CD4-positive, alpha-beta T cell treated with Interleukin-12 subunit alpha and Interleukin-12 subunit beta, for 1 hour (primary cell): Measurements from ENCODE around the gene GET4.
"Not testable (repeated sequence)": the region's sequence is repeated elsewhere in the genome, so short reads cannot be mapped to it uniquely, and the experiment has no call there.

Experiments
- DNase-seq: peaks from one replicate; pipeline ENCODE4 v3.0.0-alpha.2; 2020

GET4 gene

DNA sequence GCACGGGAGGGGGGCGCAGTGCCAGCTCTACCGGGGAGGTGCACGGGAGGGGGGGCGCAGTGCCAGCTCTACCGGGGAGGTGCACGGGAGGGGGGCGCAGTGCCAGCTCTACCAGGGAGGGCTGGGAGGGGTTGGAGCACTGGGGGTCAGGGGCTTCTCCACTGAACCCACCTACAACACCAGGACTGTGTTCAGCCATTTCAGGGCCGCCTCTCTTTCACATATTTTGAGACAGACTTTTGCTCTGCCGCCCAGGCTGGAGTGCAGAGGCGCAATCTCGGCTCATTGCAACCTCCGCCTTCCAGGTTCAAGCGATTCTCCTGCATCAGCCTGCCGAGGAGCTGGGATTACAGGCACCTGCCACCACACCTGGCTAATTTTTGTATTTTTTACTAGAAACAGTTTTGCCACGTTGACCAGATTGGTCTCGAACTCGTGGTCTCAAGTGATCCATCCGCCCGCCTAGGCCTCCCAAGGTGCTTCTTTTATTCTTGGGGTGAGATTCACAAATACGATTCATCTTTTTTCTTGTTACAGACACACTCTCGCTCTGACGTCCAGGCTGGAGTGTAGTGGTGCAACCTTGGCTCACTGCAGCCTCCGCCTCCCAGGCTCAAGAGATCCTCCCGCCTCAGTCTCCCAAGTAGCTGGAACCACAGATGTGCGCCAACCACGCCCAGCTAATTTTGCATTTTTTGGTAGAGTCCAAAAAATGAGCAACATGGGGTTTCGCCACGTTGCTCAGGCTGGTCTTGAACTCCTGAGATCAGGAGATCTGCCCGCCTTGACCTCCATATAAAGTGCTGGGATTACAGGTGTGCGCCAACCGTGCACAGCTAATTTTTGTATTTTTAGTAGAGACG lies 41.1 kb downstream of the GET4 start:
- DNase-seq, result no peak

DNA sequence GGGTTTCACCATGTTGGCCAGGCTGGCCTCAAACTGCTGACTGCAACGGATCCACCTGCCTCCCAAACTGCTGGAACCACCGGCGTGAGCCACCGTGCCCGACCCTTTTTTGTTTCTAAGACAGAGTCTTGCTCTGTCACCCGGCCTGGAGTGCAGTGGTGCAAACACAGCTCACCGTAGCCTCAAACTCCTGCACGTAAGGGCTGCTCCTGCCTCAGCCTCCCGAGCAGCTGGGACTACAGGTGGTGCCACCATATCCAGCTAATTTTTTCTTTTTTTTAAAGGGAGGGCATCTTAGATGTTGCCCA lies 41.7 kb downstream of the GET4 start:
- DNase-seq, result no peak

DNA sequence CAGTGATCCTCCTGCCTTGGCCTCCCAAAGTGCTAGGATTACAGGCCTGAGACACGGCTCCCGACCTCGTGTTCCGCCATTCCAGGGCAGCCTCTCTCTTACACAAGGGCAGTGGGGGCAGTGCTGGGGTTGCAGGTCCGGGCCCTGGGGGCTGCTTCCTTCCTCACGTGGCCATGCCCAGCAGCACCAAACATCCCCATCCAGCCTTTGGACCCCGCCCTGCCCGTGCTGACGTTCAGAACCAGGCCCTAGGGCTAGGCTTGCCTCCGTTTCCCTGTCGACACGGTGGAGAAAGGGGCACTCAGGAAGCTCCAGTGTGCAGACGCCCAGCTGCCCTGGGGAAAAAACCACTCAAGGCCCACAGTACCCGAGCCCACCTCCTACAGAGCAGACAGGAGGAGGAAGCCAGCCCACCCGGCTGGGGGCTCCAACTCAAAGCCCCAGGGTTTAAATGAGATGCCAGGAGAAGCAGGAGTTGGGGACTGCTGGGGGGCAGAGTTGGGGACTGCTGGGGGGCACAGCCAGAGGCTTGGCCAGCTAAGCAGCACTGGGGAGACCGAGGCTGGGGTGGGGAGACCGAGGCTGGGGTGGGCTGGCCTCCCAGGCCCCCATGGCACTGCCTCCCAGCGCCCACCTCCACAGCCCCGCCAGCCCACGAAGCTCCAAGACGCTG lies 42.2 kb downstream of the GET4 start:
- DNase-seq, result no peak

DNA sequence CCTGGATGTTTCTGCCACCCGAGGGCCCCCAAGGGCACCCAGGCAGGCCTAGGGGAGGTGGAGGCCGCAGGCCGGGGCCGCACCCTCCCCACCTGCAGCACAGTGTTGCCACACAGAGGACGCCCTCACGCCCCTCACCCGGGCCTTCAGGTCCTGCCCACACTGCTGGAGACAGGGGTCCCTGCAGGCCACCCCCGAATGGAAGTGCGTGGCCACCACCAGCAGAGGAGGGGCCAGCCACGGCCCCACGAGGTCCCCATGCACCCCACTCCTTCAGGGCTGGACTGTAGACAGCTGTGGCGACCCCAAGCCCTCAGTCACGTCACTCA lies 42.7 kb downstream of the GET4 start:
- no peak for DNase-seq

DNA sequence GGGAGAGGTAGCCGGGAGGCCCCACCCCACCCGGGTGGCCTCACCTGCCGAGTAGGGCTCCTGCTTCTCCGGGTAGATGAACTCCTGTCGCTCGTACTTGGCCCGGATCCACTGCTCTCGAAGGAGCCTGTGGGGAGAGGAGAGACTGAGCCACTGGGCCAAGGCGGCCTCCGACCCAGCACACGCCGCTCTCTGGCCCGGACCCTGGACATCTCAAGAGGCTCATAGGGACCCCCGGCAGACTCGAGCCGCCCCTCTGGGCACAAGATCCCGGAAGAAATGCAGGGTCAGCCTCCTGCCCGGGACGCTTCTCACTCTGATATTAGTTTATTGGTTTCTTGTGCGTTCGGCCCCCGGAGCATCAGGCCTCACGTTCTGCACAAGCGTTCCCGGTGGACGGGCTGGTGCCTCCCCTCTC lies 43.6 kb downstream of the GET4 start:
- DNase-seq, result no peak

DNA sequence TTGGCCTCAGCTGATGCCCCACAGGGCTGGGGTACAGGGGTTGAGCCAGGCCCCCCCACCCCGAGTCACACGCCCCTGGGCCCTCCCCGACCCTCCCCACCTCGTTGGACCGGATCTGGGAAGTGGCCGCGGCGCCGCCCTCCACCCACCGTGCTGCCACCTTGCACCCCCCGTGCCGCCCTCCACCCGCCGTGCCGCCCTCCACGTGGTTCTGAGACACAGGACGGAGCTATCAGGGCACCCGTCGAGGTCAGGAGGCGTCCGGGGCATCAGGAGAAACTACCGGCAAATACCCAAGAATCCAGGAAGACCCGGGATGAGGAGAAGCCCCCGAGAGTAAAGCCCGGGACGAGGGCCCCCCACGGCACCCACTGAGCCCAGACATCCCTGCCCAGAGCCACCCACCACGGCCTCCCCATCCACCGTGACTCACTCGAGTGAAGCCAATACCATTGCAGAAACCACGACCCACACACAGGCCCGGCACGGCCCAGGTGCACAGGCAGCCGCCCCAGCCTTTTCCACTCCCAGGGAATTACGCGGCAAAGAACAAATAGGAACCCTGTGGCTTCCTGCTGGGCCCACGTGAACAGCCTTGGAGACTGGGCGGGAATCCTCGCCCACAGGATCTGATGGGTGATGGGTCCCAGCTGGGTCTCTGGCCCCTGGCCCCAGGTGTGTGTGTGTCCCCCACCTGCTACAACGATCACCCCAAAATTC lies 44.2 kb downstream of the GET4 start:
- no peak for DNase-seq

DNA sequence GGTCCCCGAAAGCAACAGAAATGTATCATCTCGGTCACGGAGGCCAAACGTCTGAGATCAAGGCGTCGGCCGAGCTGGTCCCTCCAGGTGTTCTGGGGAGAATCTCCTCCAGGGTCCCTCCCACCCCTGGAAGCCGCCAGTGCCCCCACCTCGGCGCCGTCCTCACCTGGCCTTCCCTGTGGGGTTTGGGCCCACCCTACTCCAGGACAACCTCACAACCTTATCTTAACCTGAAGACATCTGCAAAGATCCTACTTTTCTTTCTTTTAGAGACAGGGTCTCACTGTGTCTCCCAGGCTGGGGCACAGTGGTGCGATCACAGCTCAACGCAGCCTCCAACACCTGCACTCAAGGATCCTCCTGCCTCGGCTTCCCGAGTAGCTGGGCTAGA lies 44.7 kb downstream of the GET4 start:
- no peak for DNase-seq

DNA sequence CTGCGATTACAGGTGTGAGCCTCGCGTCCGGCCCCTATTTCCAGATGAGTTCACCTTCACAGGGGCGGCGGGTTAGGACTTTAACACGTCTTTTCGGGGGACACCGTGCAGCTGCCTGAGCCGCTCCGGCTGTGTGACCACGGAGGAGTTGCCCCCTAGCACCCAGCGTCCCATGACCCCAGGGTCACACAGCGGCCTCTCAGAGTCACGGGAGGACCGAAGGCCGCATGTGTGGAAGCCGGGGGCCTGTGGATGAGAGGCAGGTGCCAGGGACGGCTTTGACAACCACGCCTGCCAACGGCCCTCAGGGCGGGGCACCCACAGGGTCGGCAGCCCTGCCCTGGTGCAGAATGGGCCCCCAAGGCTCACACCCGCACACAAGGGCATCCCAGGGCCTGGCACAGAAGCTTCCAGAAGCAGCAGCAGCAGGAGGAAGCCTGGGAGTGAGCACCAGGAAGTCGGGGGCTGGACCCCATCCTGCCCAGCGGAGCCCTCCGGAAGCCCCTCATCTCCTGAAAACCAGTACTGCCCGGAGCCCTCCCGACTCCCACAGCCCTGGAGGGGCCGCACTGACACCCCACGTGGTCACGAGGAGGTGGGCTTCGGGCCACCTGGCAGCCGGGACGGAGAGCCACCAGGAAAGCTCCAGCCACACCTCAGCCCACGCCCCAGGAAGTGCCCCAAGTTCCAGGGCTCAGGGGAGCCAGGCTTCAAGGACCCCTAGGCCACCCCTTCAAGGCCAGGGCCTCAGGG lies 45.4 kb downstream of the GET4 start:
- DNase-seq, result no peak

DNA sequence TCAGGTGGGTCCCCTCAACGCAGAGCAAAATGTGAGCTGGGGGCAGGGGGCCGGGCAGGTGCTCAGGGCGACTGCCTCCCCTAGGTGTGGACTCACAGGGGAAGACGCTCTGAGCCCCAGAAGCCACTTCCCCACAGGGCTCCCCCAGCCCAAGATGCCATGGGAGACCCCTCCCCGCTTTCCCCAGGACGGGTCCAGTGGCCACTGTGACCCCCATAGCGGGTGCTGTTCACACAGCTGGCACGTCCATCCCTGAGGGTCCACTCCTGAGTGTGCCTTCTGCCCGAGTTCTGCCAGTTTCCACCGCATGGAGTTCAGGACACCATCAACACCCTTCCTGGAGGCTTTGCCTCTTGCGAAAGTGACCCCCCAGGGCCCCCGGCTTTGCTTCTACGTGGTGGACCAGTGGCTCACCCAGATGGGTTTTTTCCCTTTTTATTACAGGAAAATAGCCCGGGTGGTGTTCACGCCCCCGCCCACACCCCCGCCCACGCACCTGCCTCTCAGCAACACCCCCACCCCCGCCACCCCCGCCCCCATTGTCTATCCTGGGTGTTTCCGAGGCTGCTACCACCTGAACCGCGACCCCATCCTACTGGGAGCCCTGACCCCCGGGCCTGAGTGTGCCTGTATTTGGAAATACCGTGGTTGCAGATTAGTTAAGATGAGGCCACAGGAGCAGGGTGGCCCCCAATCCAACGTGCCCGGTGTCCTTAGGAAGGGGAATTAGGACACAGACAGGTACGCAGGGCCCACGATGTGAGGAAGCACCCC lies 46.2 kb downstream of the GET4 start:
- DNase-seq, result peak; percentile 60

DNA sequence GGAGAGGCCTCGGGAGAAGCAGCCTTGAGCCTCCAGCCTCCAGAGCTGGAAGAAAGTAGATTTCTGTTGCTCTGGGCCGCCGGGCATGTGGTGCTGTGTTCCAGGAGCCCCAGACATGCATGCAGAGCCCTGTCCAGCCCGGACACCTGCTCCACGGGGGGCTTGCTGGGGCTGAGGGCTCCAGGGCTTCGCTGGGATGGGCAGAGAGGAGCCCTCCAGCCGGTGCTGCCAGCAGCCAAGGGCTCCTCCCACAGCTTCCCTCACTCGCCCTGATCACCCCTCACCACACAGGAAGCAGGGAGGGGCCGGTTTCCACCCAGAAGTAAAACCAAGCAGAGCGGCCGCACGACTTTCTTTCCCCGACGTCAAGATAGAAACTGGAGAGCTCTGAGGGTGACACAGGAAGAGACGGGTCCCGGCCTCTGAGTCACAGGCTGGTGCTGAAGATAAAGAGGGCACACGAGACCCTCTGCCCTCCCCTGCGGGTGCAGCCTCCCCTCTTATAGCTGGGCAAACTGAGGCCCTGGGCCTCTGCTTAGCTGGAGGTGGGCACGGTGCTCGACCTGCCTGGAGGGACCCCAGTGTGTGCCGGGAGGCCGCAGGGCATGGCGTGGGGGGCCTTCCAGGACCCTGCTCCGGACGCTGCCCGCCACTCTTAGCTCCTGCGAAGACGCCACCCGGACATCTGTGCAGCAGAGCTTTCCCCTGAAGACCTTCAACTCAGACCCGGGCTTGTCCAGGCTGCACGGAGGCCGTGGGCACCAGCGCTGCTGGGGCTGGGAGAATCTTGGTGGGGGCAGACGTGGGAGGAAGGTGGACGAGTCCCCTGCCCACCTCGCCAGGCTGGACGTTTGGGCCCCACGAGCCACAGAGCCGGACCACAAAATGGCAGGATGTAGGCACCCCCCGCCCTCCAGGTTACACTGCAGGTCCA lies 47.0 kb downstream of the GET4 start:
- DNase-seq, result peak; percentile 91

DNA sequence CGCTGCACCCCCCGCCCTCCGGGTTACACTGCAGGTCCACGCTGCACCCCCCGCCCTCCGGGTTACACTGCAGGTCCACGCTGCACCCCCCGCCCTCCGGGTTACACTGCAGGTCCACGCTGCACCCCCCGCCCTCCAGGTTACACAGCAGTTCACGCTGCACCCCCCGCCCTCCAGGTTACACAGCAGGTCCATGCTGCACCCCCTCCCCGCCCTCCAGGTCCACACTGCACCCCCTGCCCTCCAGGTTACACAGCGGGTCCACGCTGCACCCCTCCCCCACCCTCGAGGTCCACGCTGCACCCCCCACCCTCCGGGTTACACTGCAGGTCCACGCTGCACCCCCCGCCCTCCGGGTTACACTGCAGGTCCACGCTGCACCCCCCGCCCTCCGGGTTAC lies 47.7 kb downstream of the GET4 start:
- not testable (repeated sequence) for DNase-seq

DNA sequence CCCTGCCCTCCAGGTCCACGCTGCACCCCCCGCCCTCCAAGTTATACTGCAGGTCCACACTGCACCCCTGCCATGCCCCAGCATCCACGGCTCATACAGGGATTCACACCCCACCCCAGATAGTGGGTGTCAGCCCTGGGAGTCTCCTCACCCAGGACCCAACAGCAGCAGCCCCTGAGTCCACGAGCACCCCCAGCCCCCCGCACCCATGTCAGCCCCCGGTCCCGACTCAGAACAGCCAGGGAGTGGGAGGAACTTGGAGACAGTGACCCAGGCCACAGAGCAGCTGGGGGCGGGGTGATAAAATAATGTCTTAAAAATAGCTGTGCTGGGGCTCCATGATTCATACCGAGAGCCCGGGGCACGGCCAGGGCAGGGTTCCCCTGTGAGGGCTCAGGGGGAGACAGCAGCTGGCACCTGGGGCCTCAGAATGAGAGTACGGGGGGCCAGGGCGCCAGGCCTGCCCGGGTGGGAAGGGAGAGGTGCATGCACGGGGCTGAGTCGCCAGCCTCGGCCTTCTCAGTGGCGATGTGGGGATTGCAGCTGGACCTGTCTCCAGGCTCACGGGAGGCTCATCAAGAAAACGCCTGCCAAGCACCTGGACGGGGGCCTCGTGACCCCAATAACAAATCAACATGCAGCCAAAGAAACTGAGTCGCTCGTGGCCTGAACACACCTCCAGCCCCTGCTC lies 48.3 kb downstream of the GET4 start:
- DNase-seq, result peak; percentile 47

DNA sequence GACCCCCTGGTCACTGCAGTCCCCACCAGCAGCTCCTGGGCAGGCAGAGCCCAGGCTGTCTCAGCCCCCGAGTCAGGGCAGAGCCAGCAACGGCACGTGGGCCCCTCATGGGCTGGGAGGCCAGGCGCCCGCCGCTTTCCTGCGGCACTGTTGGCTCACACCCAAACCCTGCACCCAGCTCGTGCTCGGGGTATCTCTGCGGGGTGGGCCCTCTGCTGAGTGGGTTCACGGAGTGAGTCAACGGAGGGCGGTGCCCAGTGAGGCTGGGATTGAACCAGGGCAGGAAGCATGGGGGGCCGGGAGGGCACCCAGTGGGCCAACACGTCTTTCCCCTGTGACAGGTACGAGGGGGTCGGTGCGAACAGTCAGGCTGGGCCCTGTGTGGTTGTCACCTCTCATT lies 49.2 kb downstream of the GET4 start:
- DNase-seq, result peak; percentile 72

DNA sequence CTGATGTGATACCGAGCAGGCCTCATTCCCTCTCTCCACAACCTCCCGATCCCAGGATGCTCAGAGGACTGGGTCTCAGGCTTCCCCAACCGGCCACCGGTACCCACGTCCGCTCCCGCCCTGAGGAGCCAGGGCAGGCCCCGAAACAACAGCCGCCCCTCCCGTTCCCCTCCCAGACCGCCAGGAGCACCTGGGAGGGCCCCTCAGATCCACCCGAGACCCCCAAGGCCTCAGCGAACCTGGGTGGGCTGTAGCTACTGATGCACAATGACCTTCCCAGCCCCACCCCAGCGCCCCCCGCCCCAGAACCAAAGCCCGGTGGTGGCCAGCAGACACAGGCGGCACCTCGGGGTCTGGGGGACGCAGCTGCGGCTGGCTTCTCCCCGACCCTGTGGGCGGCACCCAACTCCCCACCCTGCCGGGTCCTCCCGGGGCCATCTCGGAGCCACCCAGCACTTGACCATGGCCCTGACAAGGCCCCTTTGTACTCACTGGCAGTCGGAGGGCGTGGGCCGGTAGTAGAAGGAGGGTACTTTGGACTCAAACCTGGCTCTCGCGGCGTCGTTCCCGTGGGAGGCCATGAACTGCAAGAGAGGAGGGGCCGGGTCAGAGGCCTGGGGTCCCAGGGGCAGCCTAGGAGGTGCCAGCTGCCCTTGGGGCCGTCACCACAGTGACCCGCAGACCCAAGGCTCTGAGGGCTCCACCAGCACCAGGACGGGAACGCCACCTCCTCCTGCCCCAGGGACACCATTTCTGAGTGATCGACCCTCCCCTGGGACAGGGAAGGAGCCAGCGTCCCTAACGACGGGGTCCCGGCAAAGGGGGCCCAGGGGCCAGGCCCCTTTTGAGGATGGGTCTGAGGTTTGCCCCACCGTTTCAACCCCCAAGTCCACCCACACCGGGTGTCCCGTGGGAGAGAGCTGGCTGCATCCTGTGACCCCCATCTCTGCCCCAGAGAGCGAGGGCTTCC lies 50.0 kb downstream of the GET4 start:
- no peak for DNase-seq

DNA sequence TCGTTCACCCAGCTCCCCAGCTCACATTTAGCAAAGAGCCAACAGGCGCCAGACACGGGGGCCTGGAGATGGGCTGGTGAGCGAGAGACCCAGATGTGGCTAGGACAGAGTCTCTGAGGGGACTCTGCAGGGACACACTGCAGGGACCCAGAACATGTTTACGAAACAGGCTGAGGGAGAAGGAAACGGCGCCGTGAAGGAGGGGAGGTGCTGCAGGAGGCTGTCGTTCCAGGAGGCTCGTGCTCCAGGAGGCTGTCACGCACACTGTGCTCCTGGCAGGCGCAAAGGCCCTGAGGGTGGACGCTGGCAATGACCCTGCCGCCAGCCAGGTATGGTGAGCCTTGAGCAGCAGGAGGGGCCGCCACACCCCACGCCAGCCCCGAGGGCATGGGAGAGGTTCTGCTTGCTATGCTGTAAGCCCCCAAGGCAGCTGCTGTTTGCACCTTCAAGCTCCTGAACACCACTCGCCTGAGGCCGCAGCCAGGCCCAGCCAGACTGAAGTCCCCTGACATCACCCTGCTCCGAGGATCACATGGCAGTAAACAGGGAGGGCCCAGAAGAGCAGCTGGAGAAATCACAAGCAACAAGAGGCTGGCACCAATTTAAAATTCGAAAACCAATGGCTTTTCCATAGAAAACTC lies 50.8 kb downstream of the GET4 start:
- DNase-seq, result no peak

DNA sequence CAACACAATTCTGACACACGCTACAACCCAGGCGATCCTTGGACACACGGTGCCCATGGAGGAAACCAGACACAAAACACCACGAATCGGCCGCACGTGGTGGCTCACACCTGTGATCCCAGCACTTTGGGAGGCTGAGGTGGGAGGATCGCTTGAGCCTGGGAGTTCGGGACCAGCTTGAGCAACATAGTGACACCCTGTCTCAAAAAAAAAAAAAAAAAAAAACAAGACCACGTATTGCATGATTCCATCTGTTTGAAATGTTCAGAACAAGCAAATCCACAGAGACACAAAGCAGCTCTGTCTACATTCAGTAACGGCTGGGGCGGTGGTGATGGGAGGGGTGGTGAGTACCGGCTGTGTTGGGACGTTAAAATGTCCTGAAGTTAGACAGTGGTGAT lies 53.0 kb downstream of the GET4 start:
- DNase-seq, result no peak

DNA sequence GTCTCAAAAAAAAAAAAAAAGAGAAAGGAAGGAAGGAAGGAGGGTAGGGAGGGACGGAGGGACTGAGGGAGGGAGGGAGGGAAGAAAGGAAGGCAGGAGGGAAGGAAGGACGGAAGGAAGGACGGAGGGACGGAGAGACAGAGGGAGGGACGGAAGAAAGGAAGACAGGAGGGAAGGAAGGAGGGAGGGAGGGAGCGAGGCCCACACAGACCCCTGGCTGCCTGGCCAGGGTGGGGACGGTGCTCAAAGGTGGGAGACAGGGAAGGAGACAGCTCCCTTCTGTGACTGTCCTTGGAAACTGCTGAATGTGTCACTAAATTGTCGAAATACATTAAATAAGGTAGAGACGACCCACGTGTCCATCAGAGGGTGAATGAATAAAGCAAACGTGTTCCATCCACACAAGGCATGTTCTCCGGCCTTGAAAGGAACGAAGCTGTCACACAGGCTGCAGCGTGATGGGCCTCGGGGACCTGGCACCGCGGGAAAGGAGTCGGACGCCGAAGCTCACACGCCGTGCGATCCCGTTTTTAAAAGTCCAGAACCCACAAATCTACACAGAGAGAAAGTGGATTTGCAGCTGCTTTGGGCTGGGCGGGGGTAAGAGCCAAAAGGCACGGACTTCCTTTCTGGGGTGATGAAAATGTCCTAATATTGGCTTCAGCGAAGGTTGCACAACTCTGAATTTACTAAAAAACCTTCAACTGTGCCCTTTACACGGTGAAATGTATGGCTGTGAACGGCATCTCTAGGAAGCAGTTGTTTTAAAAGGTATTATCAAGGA lies 54.8 kb downstream of the GET4 start:
- DNase-seq, result no peak
